ENCODE results near the gene ANO3.

Gene ANO3

DNA sequence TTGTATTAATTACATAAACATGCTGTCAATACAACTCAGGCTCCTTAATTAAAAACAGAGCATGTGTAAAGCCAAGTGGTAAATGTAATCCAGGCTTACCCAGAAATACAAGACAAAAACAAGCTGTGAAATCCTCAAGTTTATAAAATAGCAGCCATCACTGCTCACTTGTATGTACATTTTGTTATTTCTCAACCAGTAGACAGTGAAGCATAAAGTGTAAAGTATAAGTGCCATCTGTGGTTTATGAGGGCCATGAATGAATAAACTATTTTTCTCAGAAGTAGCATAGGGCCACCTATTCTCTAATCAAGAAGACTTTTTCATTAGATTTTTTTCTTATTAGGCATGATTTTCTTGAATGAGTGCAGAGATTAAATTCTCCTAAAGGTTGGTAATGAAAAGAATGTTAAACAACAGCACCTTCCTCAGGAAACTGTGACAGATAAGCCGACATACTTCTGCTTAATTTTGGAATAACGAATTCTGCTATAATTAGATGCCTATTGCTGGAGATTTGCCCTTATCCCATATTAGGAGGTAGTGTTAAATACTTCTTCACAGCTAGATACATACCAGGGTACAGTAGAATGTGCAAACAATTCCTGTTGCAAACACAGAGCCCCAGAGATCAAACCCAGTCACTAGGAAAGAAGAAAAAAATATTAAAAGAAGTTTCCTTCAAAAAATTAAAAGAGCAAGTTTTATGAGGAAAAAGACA, 377.0 kb downstream of the ANO3 start:
- H2AFZ ChIP-seq (ENCODE audit: insufficient read depth, low read length, poor library complexity), result no peak overlapping the region
- no peak overlapping the region for H2BK12ac ChIP-seq (ENCODE audit: low read length)
- H2BK120ac ChIP-seq (ENCODE audit: insufficient read depth, low read length, poor library complexity), result no peak overlapping the region
- no peak overlapping the region for H3K18ac ChIP-seq (ENCODE audit: low read length)
- no peak overlapping the region for H3K4me2 ChIP-seq (ENCODE audit: low read length)
- no peaks in the 10 kb centered on the region for H3K79me1 ChIP-seq (ENCODE audit: low read length)
- H3K9ac ChIP-seq (ENCODE audit: low read length), result no peak overlapping the region
- H3K14ac ChIP-seq (ENCODE audit: low read length), result no peak overlapping the region
- no peak overlapping the region for H3K23ac ChIP-seq (ENCODE audit: low read length)
- no peaks in the 10 kb centered on the region for H3K27me3 ChIP-seq (ENCODE audit: insufficient read depth, low read length)
- H3K27ac ChIP-seq (ENCODE audit: low read depth, low read length), result no peak overlapping the region
- H3K36me3 ChIP-seq (ENCODE audit: control insufficient read depth in 1 of 2, insufficient read depth in 2 of 2, low read length in 2 of 2), result no peaks in the 10 kb centered on the region
- H3K9me3 ChIP-seq (ENCODE audit: insufficient read depth, low read depth, low read length), result no peaks in the 10 kb centered on the region
- H3K79me2 ChIP-seq (ENCODE audit: control insufficient read depth, insufficient read depth, low read length, poor library complexity), result no peaks in the 10 kb centered on the region
- no peak overlapping the region for H2BK5ac ChIP-seq (ENCODE audit: low read depth, low read length, poor library complexity)
- no peak overlapping the region for H4K8ac ChIP-seq (ENCODE audit: low read depth, low read length)
- H3K4me1 ChIP-seq (ENCODE audit: control insufficient read depth in 1 of 2, insufficient read depth in 2 of 2, low read length in 2 of 2), result no peaks in the 10 kb centered on the region
- H3K4me3 ChIP-seq (ENCODE audit: low read depth, low read length), result no peak overlapping the region
- no peak overlapping the region for H4K91ac ChIP-seq (ENCODE audit: low read depth, low read length)
- no peak overlapping the region for H4K12ac ChIP-seq (ENCODE audit: low read depth, low read length)
- no CpG with 5 or more reads among the region's 2 CpGs for WGBS (ENCODE audit: extremely low coverage, insufficient coverage, insufficient read length)
- H2AK5ac ChIP-seq (ENCODE audit: low read length), result no peak overlapping the region
- H3K4ac ChIP-seq (ENCODE audit: low read depth, low read length), result no peak overlapping the region
- DNase-seq, result no peak

DNA sequence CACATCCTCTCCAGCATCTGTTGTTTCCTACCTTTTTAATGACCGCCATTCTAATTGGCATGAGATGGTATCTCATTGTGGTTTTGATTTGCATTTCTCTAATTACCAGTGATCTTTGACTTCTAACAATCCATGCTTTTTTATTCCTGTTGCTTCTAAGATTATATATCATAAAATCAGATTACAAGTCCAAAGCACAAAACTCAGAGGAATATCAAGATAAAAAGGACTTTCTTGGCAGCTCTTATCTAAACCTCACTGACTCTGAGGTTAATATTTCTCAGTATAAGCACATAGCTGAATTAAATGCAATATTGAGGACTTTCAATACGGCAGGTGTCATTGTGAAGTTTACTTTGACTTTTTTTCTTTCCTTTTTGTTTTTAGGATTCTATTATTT, 378.6 kb downstream of the ANO3 start:
- H3K79me2 ChIP-seq (ENCODE audit: control insufficient read depth, insufficient read depth, low read length, poor library complexity), result no peaks in the 10 kb centered on the region
- H3K9ac ChIP-seq (ENCODE audit: low read length), result no peak overlapping the region
- H4K91ac ChIP-seq (ENCODE audit: low read depth, low read length), result no peak overlapping the region
- H3K18ac ChIP-seq (ENCODE audit: low read length), result no peak overlapping the region
- H3K4me2 ChIP-seq (ENCODE audit: low read length), result no peak overlapping the region
- no peak overlapping the region for H2AFZ ChIP-seq (ENCODE audit: insufficient read depth, low read length, poor library complexity)
- no peak overlapping the region for H3K4ac ChIP-seq (ENCODE audit: low read depth, low read length)
- H2BK5ac ChIP-seq (ENCODE audit: low read depth, low read length, poor library complexity), result no peak overlapping the region
- no peaks in the 10 kb centered on the region for H3K36me3 ChIP-seq (ENCODE audit: control insufficient read depth in 1 of 2, insufficient read depth in 2 of 2, low read length in 2 of 2)
- no peaks in the 10 kb centered on the region for H3K27me3 ChIP-seq (ENCODE audit: insufficient read depth, low read length)
- no peak overlapping the region for H3K23ac ChIP-seq (ENCODE audit: low read length)
- H2BK12ac ChIP-seq (ENCODE audit: low read length), result no peak overlapping the region
- no peak overlapping the region for H2AK5ac ChIP-seq (ENCODE audit: low read length)
- H3K4me3 ChIP-seq (ENCODE audit: low read depth, low read length), result no peak overlapping the region
- no peak overlapping the region for H4K12ac ChIP-seq (ENCODE audit: low read depth, low read length)
- H3K79me1 ChIP-seq (ENCODE audit: low read length), result no peaks in the 10 kb centered on the region
- DNase-seq, result no peak
- WGBS (ENCODE audit: extremely low coverage, insufficient coverage, insufficient read length), result no CpG with 5 or more reads among the region's 2 CpGs
- no peak overlapping the region for H2BK120ac ChIP-seq (ENCODE audit: insufficient read depth, low read length, poor library complexity)
- no peak overlapping the region for H4K8ac ChIP-seq (ENCODE audit: low read depth, low read length)
- no peak overlapping the region for H3K14ac ChIP-seq (ENCODE audit: low read length)
- no peak overlapping the region for H3K27ac ChIP-seq (ENCODE audit: low read depth, low read length)
- no peaks in the 10 kb centered on the region for H3K9me3 ChIP-seq (ENCODE audit: insufficient read depth, low read depth, low read length)
- no peaks in the 10 kb centered on the region for H3K4me1 ChIP-seq (ENCODE audit: control insufficient read depth in 1 of 2, insufficient read depth in 2 of 2, low read length in 2 of 2)

DNA sequence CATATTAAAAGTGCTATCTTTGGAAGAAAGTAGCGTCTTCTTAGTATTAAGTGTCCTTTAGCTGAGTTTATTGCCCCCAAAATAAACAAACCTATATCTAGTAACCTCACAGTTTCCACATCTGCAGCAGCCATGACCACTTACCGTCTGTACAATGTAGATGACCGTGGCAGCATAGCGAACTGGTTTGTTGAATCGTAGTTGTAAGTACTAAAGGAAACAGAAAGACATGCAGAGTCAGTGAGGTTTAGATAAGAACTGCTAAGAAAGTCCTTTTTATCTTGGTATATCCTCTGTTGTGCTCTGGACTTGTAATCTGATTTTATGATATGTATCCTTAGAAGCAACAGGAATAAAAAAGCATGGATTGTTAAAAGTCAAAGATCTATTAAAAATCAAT, 380.6 kb downstream of the ANO3 start:
- H3K18ac ChIP-seq (ENCODE audit: low read length), result no peak overlapping the region
- no peaks in the 10 kb centered on the region for H3K79me1 ChIP-seq (ENCODE audit: low read length)
- H3K36me3 ChIP-seq (ENCODE audit: control insufficient read depth in 1 of 2, insufficient read depth in 2 of 2, low read length in 2 of 2), result no peaks in the 10 kb centered on the region
- H2AFZ ChIP-seq (ENCODE audit: insufficient read depth, low read length, poor library complexity), result no peak overlapping the region
- no peaks in the 10 kb centered on the region for H3K79me2 ChIP-seq (ENCODE audit: control insufficient read depth, insufficient read depth, low read length, poor library complexity)
- H2BK120ac ChIP-seq (ENCODE audit: insufficient read depth, low read length, poor library complexity), result no peak overlapping the region
- H3K14ac ChIP-seq (ENCODE audit: low read length), result no peak overlapping the region
- no peak overlapping the region for H3K4me3 ChIP-seq (ENCODE audit: low read depth, low read length)
- H3K4ac ChIP-seq (ENCODE audit: low read depth, low read length), result no peak overlapping the region
- no peaks in the 10 kb centered on the region for H3K27me3 ChIP-seq (ENCODE audit: insufficient read depth, low read length)
- no peak overlapping the region for H3K27ac ChIP-seq (ENCODE audit: low read depth, low read length)
- no peak overlapping the region for H4K91ac ChIP-seq (ENCODE audit: low read depth, low read length)
- no peak overlapping the region for H3K9ac ChIP-seq (ENCODE audit: low read length)
- H3K9me3 ChIP-seq (ENCODE audit: insufficient read depth, low read depth, low read length), result no peaks in the 10 kb centered on the region
- H3K4me1 ChIP-seq (ENCODE audit: control insufficient read depth in 1 of 2, insufficient read depth in 2 of 2, low read length in 2 of 2), result no peaks in the 10 kb centered on the region
- DNase-seq, result no peak
- no peak overlapping the region for H2BK12ac ChIP-seq (ENCODE audit: low read length)
- H3K23ac ChIP-seq (ENCODE audit: low read length), result no peak overlapping the region
- H3K4me2 ChIP-seq (ENCODE audit: low read length), result no peak overlapping the region
- no peak overlapping the region for H2AK5ac ChIP-seq (ENCODE audit: low read length)
- no peak overlapping the region for H2BK5ac ChIP-seq (ENCODE audit: low read depth, low read length, poor library complexity)
- H4K8ac ChIP-seq (ENCODE audit: low read depth, low read length), result no peak overlapping the region
- no CpG with 5 or more reads among the region's 5 CpGs for WGBS (ENCODE audit: extremely low coverage, insufficient coverage, insufficient read length)
- no peak overlapping the region for H4K12ac ChIP-seq (ENCODE audit: low read depth, low read length)

Measured in trophoblast cell (in vitro differentiated cells and primary cell).